HEK293T (cell line): Measurements from ENCODE around the gene CPNE1.

Source experiments
- CTCF ChIA-PET: fragments of 350-600 bp; formaldehyde crosslinking; extraction: SDS; loops from one replicate; lab custom pipeline; 2021; ENCODE audit warnings: antibody characterized with exemption, inconsistent platforms; lab: Yijun Ruan, JAX
- POLR2A ChIA-PET: fragments of 350-600 bp; formaldehyde crosslinking; extraction: SDS; loops from one replicate; lab custom pipeline; 2020; ENCODE audit warnings: antibody characterized with exemption, inconsistent platforms; lab: Yijun Ruan, JAX
- DNase-seq: peaks from one replicate; pipeline ENCODE4 v3.0.0; 2012; ENCODE audit warnings: mixed read lengths; ENCODE audit errors: extremely low spot score
- ARNT ChIP-seq: fragments of 450-650 bp; IDR thresholded peaks from 2 replicates; pipeline ENCODE4 v1.6.1; 2017; ENCODE audit warnings: mild to moderate bottlenecking
- BHLHE40 ChIP-seq: fragments of 450-650 bp; IDR thresholded peaks from 2 replicates; pipeline ENCODE4 v1.6.1; 2016; ENCODE audit warnings: mild to moderate bottlenecking, moderate library complexity, borderline replicate concordance
- CTBP1 ChIP-seq: fragments of 450-650 bp; IDR thresholded peaks from 2 replicates; pipeline ENCODE4 v1.6.1; 2016; ENCODE audit warnings: borderline replicate concordance
- ELF4 ChIP-seq: fragments of 450-650 bp; IDR thresholded peaks from 2 replicates; pipeline ENCODE4 v1.6.1; 2017; ENCODE audit warnings: antibody characterized with exemption
- FOXA1 ChIP-seq: fragments of 450-650 bp; IDR thresholded peaks from 2 replicates; pipeline ENCODE4 v1.6.1; 2016; ENCODE audit warnings: mild to moderate bottlenecking
- FOXK2 ChIP-seq: fragments of 450-650 bp; IDR thresholded peaks from 2 replicates; pipeline ENCODE4 v1.6.1; 2016; ENCODE audit warnings: mild to moderate bottlenecking
- FOXM1 ChIP-seq: fragments of 450-650 bp; IDR thresholded peaks from 2 replicates; pipeline ENCODE4 v1.6.1; 2017; ENCODE audit warnings: mild to moderate bottlenecking, borderline replicate concordance
- HDGF ChIP-seq: fragments of 450-650 bp; IDR thresholded peaks from 2 replicates; pipeline ENCODE4 v1.6.1; 2017; ENCODE audit warnings: antibody characterized with exemption, borderline replicate concordance
- L3MBTL2 ChIP-seq: fragments of 450-650 bp; conservative IDR thresholded peaks from 2 replicates; pipeline ENCODE4 v1.6.1; 2016; ENCODE audit warnings: mild to moderate bottlenecking
- LEF1 ChIP-seq: fragments of 450-650 bp; IDR thresholded peaks from 2 replicates; pipeline ENCODE4 v1.6.1; 2017; ENCODE audit warnings: mild to moderate bottlenecking, borderline replicate concordance
- NFRKB ChIP-seq: fragments of 450-650 bp; IDR thresholded peaks from 2 replicates; pipeline ENCODE4 v1.6.1; 2016; ENCODE audit warnings: mild to moderate bottlenecking, moderate library complexity
- SP1 ChIP-seq: fragments of 450-650 bp; IDR thresholded peaks from 2 replicates; pipeline ENCODE4 v1.6.1; 2017
- SUZ12 ChIP-seq: fragments of 450-650 bp; IDR thresholded peaks from 2 replicates; pipeline ENCODE4 v1.6.1; 2016; ENCODE audit warnings: mild to moderate bottlenecking
- TARDBP ChIP-seq: fragments of 450-650 bp; IDR thresholded peaks from 2 replicates; pipeline ENCODE4 v1.6.1; 2016
- ZNF384 ChIP-seq: fragments of 450-650 bp; IDR thresholded peaks from 2 replicates; pipeline ENCODE4 v1.6.1; 2016
- TF ChIP-seq, protein P1 (sequence below): fragments of 450-650 bp; IDR thresholded peaks from 2 replicates; pipeline ENCODE4 v1.6.1; 2016

The CPNE1 gene

DNA sequence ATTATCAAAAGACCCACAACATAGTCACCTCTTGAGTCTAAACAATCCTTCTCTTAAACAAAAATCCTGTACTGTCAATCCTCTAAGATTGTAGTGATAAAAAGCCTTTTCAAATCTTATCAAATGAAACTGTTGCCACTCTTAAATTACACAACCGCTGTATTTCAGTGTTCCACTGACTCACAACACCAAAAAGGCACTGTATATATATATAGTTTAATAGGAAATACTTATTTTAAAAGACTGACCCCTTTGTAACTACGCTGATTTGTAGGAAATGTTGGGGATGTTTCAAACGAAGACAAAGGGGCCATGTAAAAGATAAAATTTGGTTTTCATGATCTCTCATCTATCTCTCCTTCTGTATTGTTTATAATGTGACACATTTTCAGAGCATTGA lies 14.1 kb downstream of the CPNE1 start:
- ChIA-PET POLR2A (no interaction called here), CTCF (no interaction called here)
- no peak for TF ChIP-seq SUZ12
- no peak for TF ChIP-seq L3MBTL2
- TF ChIP-seq LEF1: no peak
- no peak for TF ChIP-seq BHLHE40
- TF ChIP-seq ZNF384: no peak
- TF ChIP-seq HDGF: no peak
- no peak for TF ChIP-seq ARNT
- no peak for TF ChIP-seq TARDBP
- no peak for TF ChIP-seq FOXK2
- TF ChIP-seq SP1: no peak
- TF ChIP-seq ELF4: no peak
- TF ChIP-seq, protein P1, sequence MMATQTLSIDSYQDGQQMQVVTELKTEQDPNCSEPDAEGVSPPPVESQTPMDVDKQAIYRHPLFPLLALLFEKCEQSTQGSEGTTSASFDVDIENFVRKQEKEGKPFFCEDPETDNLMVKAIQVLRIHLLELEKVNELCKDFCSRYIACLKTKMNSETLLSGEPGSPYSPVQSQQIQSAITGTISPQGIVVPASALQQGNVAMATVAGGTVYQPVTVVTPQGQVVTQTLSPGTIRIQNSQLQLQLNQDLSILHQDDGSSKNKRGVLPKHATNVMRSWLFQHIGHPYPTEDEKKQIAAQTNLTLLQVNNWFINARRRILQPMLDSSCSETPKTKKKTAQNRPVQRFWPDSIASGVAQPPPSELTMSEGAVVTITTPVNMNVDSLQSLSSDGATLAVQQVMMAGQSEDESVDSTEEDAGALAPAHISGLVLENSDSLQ: no peak
- TF ChIP-seq CTBP1: no peak
- TF ChIP-seq NFRKB: no peak
- TF ChIP-seq FOXA1: no peak
- TF ChIP-seq FOXM1: no peak
- no peak for DNase-seq

DNA sequence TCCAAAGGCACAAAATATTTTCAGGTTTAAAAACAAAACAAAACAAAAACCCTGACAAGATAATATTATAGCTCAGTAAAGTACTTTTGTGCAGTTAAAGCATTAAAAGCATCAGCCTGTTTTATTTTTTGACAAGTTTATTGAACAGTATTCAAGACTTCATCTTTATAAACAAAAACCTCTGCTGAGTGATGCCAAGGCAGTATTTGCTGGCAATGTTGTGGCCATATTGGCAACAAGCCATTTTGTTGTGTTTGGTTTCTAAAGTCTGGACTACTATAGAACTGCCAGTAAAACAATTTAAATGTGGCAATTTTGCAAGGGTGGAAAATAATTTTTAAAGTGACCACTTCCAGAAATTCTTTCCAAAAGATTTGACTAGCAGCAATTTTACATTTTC lies 15.9 kb downstream of the CPNE1 start:
- ChIA-PET POLR2A (no interaction called here), CTCF (no interaction called here)
- DNase-seq: no peak
- TF ChIP-seq TARDBP (no peak), HDGF (no peak), L3MBTL2 (no peak), NFRKB (no peak), BHLHE40 (no peak)
- TF ChIP-seq, protein P1: no peak

DNA sequence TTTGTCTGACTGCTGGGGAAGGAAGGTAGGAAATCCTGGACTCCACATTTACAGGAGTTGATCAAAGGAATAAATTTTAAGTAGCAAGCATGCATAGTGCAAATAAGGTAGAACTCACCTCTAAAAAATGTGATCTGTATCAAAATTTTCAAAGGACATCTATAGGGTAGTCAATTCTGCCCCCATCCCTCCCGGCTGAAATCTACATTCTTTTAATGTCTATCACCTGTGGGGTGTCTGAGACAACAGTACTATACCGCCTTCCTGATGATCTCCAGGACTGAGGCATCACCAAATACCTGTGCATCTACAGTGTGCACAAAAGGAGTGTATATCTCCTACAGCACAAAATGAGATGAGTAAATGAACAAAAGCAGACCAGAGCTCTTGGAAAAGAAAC lies 19.9 kb downstream of the CPNE1 start:
- ChIA-PET CTCF (no interaction called here), POLR2A (no interaction called here)
- no peak for DNase-seq
- TF ChIP-seq FOXA1 (no peak), L3MBTL2 (no peak), SUZ12 (no peak), FOXK2 (no peak), ZNF384 (no peak), SP1 (no peak), ELF4 (no peak), NFRKB (no peak)

DNA sequence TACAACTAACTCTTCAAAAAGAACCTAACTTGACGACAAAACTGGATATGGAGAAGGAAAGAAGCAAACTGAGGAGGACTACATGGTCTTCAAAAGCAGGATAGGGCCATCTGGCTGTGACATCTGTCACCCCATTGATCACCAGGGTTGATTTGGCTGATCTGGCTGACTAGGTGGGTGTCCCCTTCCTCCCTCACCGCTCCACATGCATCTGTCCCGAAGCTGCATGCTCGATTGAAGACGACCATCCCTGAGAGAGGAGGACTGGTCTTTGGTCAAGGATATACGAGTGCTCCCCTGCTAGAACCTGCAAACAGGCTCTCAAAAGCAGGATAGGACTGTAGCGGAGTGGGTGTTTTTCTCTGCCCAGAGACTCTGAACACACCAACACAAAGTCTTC lies 21.7 kb downstream of the CPNE1 start:
- TF ChIP-seq HDGF (no peak), SUZ12 (no peak), FOXA1 (no peak), ZNF384 (no peak), BHLHE40 (no peak), ELF4 (no peak), LEF1 (no peak), L3MBTL2 (no peak), SP1 (no peak), CTBP1 (no peak), FOXK2 (no peak), ARNT (no peak), FOXM1 (no peak)
- TF ChIP-seq, protein P1: no peak
- DNase-seq: no peak
- ChIA-PET POLR2A (no interaction called here), CTCF (no interaction called here)

DNA sequence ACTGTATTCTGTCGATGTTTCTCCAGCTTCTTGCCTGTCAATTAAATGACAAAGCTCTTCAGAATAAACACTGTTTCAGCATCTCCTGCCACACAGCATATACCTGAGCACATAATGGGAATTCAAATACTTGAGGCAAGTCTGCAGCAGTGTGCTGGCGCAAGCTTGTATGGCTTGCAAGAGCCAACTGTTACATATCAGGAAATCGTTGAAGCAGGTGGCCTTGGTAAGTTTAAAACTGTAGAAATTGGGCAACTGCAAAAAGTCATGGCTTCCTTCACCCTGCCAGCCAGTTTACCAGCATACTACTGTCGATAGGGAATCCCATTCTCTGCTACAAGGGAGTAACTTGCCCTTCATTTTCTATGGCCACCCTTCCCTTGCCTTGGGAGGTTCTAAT lies 23.0 kb downstream of the CPNE1 start:
- POLR2A ChIA-PET: interaction anchor here (0.8 to 1.9 kb wide), 2 partner anchors 22 to 101 kb away, joined by 3 to 4 read pairs; partner anchors contain the start of genes CPNE1, RBM12 and RBM39
- no peak for TF ChIP-seq ZNF384
- no peak for TF ChIP-seq ARNT
- TF ChIP-seq TARDBP: no peak
- no peak for TF ChIP-seq LEF1
- no peak for TF ChIP-seq SUZ12
- TF ChIP-seq FOXA1: no peak
- TF ChIP-seq NFRKB: no peak
- TF ChIP-seq, protein P1: no peak
- TF ChIP-seq SP1: no peak
- TF ChIP-seq BHLHE40: no peak
- no peak for TF ChIP-seq FOXK2
- no peak for TF ChIP-seq ELF4
- TF ChIP-seq HDGF: no peak
- TF ChIP-seq L3MBTL2: no peak
- no peak for TF ChIP-seq CTBP1
- DNase-seq: no peak
- CTCF ChIA-PET: no interaction called here

DNA sequence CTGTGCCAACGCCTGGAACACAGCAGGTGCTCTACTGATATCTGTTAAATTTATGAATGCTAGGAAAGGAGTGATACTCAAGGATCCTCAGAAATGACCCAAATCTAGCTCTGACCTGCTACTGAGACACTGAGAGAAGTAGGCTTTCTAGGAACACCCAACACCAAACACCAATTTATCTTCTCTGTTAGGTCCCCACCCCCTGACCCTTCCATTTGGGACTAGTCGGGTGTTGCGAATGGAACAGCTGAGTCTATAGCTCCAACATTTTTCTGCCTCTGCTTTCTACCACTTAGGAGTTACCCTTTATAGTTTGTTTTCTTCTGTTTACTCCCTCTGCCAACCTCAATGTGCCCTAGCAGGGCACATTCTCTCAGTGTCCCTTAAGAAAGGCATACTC lies 24.0 kb downstream of the CPNE1 start:
- TF ChIP-seq HDGF: no peak
- no peak for TF ChIP-seq SUZ12
- ChIA-PET POLR2A (interaction anchor here (0.6 to 1.9 kb wide), 2 partner anchors 101 to 102 kb away, joined by 3 to 4 read pairs; partner anchors contain the start of gene RBM39), CTCF (no interaction called here)
- no peak for DNase-seq
